Endothelial cell of umbilical vein (primary cell): ENCODE data around the gene GNB1L. TPM values are rescaled to one million over a fixed set of nuclear protein-coding genes. Genes with fewer than 3 reads are reported as not detected.

Experiments
- BruUV-seq: library from RNA; stranded (reverse); fragments of 400-500 nt; replicated peaks from 2 replicates; lab custom pipeline; 2021; lab: Mats Ljungman, UMichigan
- CTCF ChIA-PET: fragments of 300-600, 350-600 bp; sonication (Branson Sonifier 250); formaldehyde crosslinking; loops from one replicate; lab custom pipeline; 2021; ENCODE audit warnings: antibody characterized with exemption, inconsistent platforms; lab: Charles Lee
- POLR2A ChIA-PET: fragments of 300-600, 350-600 bp; sonication (Branson Sonifier 250); formaldehyde crosslinking; loops from one replicate; lab custom pipeline; 2021; ENCODE audit warnings: antibody characterized with exemption, inconsistent platforms; lab: Charles Lee
- DNase-seq: peaks from one replicate; pipeline ENCODE4 v3.0.0-alpha.2; 2011; ENCODE audit warnings: low read depth, low spot score
- FAIRE-seq: peaks from 2 replicates; lab custom pipeline; 2011; peaks lifted over from hg19 to GRCh38; lab: Jason Lieb, UNC
- H2AFZ ChIP-seq: 2 replicates; pipeline ENCODE4 v1.6.0; 2012; ENCODE audit warnings: low read depth, low read length, control low read depth, inconsistent platforms
- H3K27ac ChIP-seq: 2 replicates; pipeline ENCODE4 v1.5.1; 2011; ENCODE audit warnings: low read depth, mild to moderate bottlenecking, control low read depth, low read length, moderate library complexity; ENCODE audit not compliant: insufficient read depth
- H3K27me3 ChIP-seq, 2 experiments: 2 replicates each; pipeline versions ENCODE4 v1.6.0 to v1.6.1; 2011; ENCODE audit warnings: low read length in 2 of 2, mixed read lengths in 1 of 2; ENCODE audit not compliant: control insufficient read depth in 2 of 2, insufficient read depth in 2 of 2
- H3K36me3 ChIP-seq, 2 experiments: 2 replicates in 1 of 2; 3 replicates in 1 of 2; pipeline ENCODE4 v1.5.1; 2011; ENCODE audit warnings: low read length in 2 of 2, mild to moderate bottlenecking in 1 of 2, moderate library complexity in 1 of 2; ENCODE audit not compliant: control insufficient read depth in 2 of 2, insufficient read depth in 2 of 2; ENCODE audit errors: extremely low read depth in 1 of 2
- H3K4me1 ChIP-seq: 3 replicates; pipeline ENCODE4 v1.5.1; 2011; ENCODE audit warnings: mild to moderate bottlenecking, low read length; ENCODE audit not compliant: control insufficient read depth, insufficient read depth; ENCODE audit errors: extremely low read depth
- H3K4me2 ChIP-seq: 2 replicates; pipeline ENCODE4 v1.6.1; 2011; ENCODE audit warnings: low read length, control low read depth, mixed read lengths; ENCODE audit not compliant: insufficient read depth
- H3K4me3 ChIP-seq, 3 experiments: fragments of 200-600 bp in 1 of 3; sonication (generic), shearing (Covaris generic) in 1 of 3; replicated peaks in 1 of 3; 2 replicates each; pipeline ENCODE4 v1.5.1; 2011 to 2016; ENCODE audit warnings: control low read depth in 3 of 3, low read length in 3 of 3, mild to moderate bottlenecking in 2 of 3, inconsistent platforms in 1 of 3, low read depth in 1 of 3, moderate library complexity in 1 of 3; ENCODE audit not compliant: insufficient read depth in 1 of 3
- H3K79me2 ChIP-seq: 2 replicates; pipeline ENCODE4 v1.6.0; 2012; ENCODE audit warnings: low read length, inconsistent platforms; ENCODE audit not compliant: control insufficient read depth, insufficient read depth
- H3K9ac ChIP-seq: replicated peaks from 2 replicates; pipeline ENCODE3; 2011; ENCODE audit warnings: low read length, control low read depth; ENCODE audit not compliant: insufficient read depth; ENCODE audit errors: extremely low read depth
- H3K9me1 ChIP-seq: replicated peaks from 3 replicates; pipeline ENCODE4 v1.6.0; 2011; ENCODE audit warnings: mild to moderate bottlenecking, low read length; ENCODE audit not compliant: control insufficient read depth, insufficient read depth; ENCODE audit errors: extremely low read depth
- H3K9me3 ChIP-seq: replicated peaks from 2 replicates; pipeline ENCODE4 v1.5.1; 2012; ENCODE audit warnings: low read length, inconsistent platforms; ENCODE audit not compliant: control insufficient read depth, insufficient read depth
- H4K20me1 ChIP-seq: replicated peaks from 2 replicates; pipeline ENCODE3; 2011; ENCODE audit warnings: mild to moderate bottlenecking, low read length; ENCODE audit not compliant: control insufficient read depth, insufficient read depth; ENCODE audit errors: extremely low read depth
- FOS ChIP-seq: IDR thresholded peaks from 2 replicates; pipeline ENCODE4 v1.6.1; 2011; ENCODE audit warnings: mild to moderate bottlenecking, low read length, moderate library complexity, borderline replicate concordance; ENCODE audit not compliant: insufficient read depth
- GATA2 ChIP-seq: IDR thresholded peaks from 2 replicates; pipeline ENCODE4 v1.7.0; 2011; ENCODE audit warnings: low read depth, mild to moderate bottlenecking, moderate library complexity, mixed read lengths, low read length; ENCODE audit not compliant: insufficient read length, insufficient read depth
- POLR2A ChIP-seq: IDR thresholded peaks from 2 replicates; pipeline ENCODE4 v1.6.1; 2012; ENCODE audit warnings: low read depth, mild to moderate bottlenecking, control low read depth, low read length
- POLR2AphosphoS5 ChIP-seq: IDR thresholded peaks from 2 replicates; pipeline ENCODE4 v1.6.1; 2012; ENCODE audit warnings: low read depth, mild to moderate bottlenecking, control low read depth, low read length, moderate library complexity; ENCODE audit not compliant: insufficient read depth
- dilution Hi-C: fragments of 300-500 bp; cut with MboI; formaldehyde crosslinking; loops from one replicate; pipeline ENCODE4 v1.15.0; 2019; ENCODE audit warnings: low sequenced_read_pairs; ENCODE audit not compliant: extremely low pct_ligation_motif_present
- intact Hi-C: fragments of 100-400 bp; cut with micrococcal nuclease; formaldehyde crosslinking; loops from one replicate; pipeline ENCODE4 v1.10.0; 2022
- polyA plus RNA-seq, 4 experiments: library from polyadenylated mRNA; depleted of rRNA in 3 of 4; stranded (reverse) in 3 of 4; unstranded in 1 of 4; fragments of >200 nt; gene quantifications; 2 replicates each; pipeline versions ENCODE4 v1.2.1 to v1.2.3, GENCODE V29; 2011 to 2012; ENCODE audit warnings: missing spikeins in 1 of 4
- total RNA-seq: library from RNA; stranded (reverse); gene quantifications from 2 replicates; pipeline ENCODE4 v1.2.3, GENCODE V29; 2021
- TF ChIP-seq, protein P1 (sequence below): IDR thresholded peaks from 2 replicates; pipeline ENCODE4 v1.6.1; 2011; ENCODE audit not compliant: insufficient read depth, insufficient read length
- TF ChIP-seq, protein P2 (sequence below), 2 donors: IDR thresholded peaks; 1 replicate in 1 of 2; 2 replicates in 1 of 2; pipeline ENCODE4 v1.5.1; 2011; ENCODE audit warnings: low read length in 2 of 2, mild to moderate bottlenecking in 2 of 2, moderate library complexity in 2 of 2, control low read depth in 1 of 2, inconsistent platforms in 1 of 2, low read depth in 1 of 2; ENCODE audit not compliant: insufficient read depth in 1 of 2; ENCODE audit errors: extremely low read depth in 1 of 2

GNB1L gene
- total and polyA plus RNA-seq, 2 donors (not counting 3 experiments of a cell fraction or from before 2014, with no cell fraction given) = 5.4 to 5.9 TPM

DNA sequence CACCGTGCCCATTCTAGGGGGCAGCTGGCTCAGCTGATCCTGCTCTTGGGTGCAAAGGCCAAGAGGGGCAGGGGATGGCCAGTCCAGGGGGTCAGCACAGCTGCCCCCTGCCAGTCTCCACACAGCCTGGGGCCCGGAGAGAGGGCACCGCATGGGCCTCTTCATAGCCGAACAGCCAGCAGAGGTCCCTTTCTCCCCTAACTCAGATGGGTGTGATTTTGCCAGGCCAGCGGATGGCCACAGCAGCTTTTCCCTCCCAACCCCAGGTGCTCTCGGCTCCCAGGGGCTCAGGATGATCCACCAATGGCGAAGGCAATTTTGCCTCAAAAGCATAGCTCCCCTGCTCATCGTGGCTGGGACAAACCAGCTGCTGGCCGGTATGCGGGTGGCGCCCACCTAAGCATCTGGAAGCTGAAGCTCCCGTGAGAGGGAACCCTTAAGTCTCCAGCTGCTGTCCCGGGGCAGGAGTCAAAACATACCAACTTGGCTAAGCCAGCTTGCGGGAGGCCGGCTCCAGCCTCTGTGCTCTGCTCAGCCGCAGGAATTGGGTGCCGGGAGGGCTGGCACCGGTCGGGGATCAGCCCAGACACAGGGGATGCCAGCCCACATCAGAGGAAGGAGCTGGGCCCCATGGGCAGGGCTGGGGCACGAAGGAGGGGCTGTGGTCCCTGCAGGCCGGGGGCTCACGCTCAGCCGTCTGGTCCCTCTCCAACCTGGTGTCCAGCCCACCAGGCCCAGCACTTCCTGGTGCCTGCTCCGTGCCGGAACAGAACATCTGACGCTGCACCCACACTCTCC is 30.5 kb upstream of the GNB1L start:
- dilution Hi-C loops = no loop called here
- BruUV-seq = no TSS peak
- CTCF ChIA-PET = interaction anchor here (1.0 to 2.7 kb wide), 3 partner anchors 25 to 155 kb away, joined by 4 to 16 read pairs (median 6); no protein-coding TSS in a partner anchor
- FAIRE-seq (no peak), DNase-seq (no peak)
- Histone ChIP-seq H3K9ac (no peak overlapping the region), H3K4me3 (no peak overlapping the region), H4K20me1 (no peaks in the 10 kb centered on the region), H3K79me2 (peaks cover 11% of the 10 kb centered on the region), H3K36me3 (no peaks in the 10 kb centered on the region), H3K9me1 (no peaks in the 10 kb centered on the region), H3K9me3 (no peaks in the 10 kb centered on the region), H3K27ac (no peak overlapping the region), H3K27me3 (no peaks in the 10 kb centered on the region), H3K4me2 (no peak overlapping the region), H2AFZ (no peak overlapping the region), H3K4me1 (peaks cover 65% of the 10 kb centered on the region)
- TF ChIP-seq, protein P1, sequence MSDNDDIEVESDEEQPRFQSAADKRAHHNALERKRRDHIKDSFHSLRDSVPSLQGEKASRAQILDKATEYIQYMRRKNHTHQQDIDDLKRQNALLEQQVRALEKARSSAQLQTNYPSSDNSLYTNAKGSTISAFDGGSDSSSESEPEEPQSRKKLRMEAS = no peak
- TF ChIP-seq POLR2A = no peak
- no peak for TF ChIP-seq GATA2
- TF ChIP-seq, protein P2, sequence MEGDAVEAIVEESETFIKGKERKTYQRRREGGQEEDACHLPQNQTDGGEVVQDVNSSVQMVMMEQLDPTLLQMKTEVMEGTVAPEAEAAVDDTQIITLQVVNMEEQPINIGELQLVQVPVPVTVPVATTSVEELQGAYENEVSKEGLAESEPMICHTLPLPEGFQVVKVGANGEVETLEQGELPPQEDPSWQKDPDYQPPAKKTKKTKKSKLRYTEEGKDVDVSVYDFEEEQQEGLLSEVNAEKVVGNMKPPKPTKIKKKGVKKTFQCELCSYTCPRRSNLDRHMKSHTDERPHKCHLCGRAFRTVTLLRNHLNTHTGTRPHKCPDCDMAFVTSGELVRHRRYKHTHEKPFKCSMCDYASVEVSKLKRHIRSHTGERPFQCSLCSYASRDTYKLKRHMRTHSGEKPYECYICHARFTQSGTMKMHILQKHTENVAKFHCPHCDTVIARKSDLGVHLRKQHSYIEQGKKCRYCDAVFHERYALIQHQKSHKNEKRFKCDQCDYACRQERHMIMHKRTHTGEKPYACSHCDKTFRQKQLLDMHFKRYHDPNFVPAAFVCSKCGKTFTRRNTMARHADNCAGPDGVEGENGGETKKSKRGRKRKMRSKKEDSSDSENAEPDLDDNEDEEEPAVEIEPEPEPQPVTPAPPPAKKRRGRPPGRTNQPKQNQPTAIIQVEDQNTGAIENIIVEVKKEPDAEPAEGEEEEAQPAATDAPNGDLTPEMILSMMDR (IDR thresholded peaks at IDR 0.05; ENCODE audit: extremely low read depth in 1 of 2, insufficient read depth in 1 of 2, low read depth in 1 of 2, low read length in 2 of 2) = no peak
- TF ChIP-seq POLR2AphosphoS5 = no peak
- no peak for TF ChIP-seq FOS
- intact Hi-C loops = no loop called here
- POLR2A ChIA-PET = no interaction called here
